T-helper 17 cell (primary cell): Measurements from ENCODE around the gene CTDSPL. TPM values are rescaled to one million over a fixed set of nuclear protein-coding genes. Genes with fewer than 3 reads are reported as not detected.

Experiments used
- ATAC-seq: fragments of 150-1000 bp; cut with Tn5 transposase; 2 replicates; pipeline ENCODE4 v1.10.0; 2021; ENCODE audit warnings: mild to moderate bottlenecking, moderate library complexity
- DNase-seq, 3 donors: peaks; one replicate each; pipeline versions ENCODE4 v3.0.0 to v3.0.0-alpha.2; 2020 to 2021
- H3K9me3 ChIP-seq: one replicate; pipeline ENCODE4 v1.7.0; 2013; ENCODE audit warnings: low read length, mild to moderate bottlenecking; ENCODE audit not compliant: control insufficient read depth, poor library complexity, severe bottlenecking
- H3K27ac Mint-ChIP-seq: one replicate; pipeline ENCODE4 v1.8.0; 2022; ENCODE audit warnings: mild to moderate bottlenecking, moderate library complexity, mixed read lengths
- H3K27me3 Mint-ChIP-seq: one replicate; pipeline ENCODE4 v1.8.0; 2022; ENCODE audit warnings: mixed read lengths
- H3K36me3 Mint-ChIP-seq: one replicate; pipeline ENCODE4 v1.8.0; 2022; ENCODE audit warnings: low read depth, mixed read lengths
- H3K4me1 Mint-ChIP-seq: one replicate; pipeline ENCODE4 v1.8.0; 2022; ENCODE audit warnings: mild to moderate bottlenecking, mixed read lengths
- H3K4me3 Mint-ChIP-seq: one replicate; pipeline ENCODE4 v1.8.0; 2022; ENCODE audit warnings: mild to moderate bottlenecking, moderate library complexity, mixed read lengths
- total RNA-seq, 4 donors: library from RNA in 2 of 4; stranded (reverse) in 2 of 4; gene quantifications; one replicate each; pipeline ENCODE4 v1.2.3 and lab custom pipeline; 2022 to 2026

CTDSPL gene
- total RNA-seq, 2 donors from 2014 or later: 2.2 to 48.0 TPM

- H3K27ac Mint-ChIP-seq: peak overlapping the region; percentile 92
- peaks cover 2% of the 10 kb centered on the region for H3K36me3 Mint-ChIP-seq
- H3K4me3 Mint-ChIP-seq: no peak overlapping the region
- H3K4me1 Mint-ChIP-seq: peaks cover 40% of the 10 kb centered on the region
- no peak for DNase-seq
- no peaks in the 10 kb centered on the region for H3K9me3 ChIP-seq
- no peak for ATAC-seq
- H3K27me3 Mint-ChIP-seq: no peaks in the 10 kb centered on the region
Observed at GRCh38 chr3:38000965-38001455, 139.3 kb downstream of the CTDSPL start.

GRCh38 chr3:38001456-38002081 is 139.9 kb downstream of the CTDSPL start:
- DNase-seq: no peak
- H3K27ac Mint-ChIP-seq: no peak overlapping the region
- no peaks in the 10 kb centered on the region for H3K9me3 ChIP-seq
- no peak for ATAC-seq
- H3K4me1 Mint-ChIP-seq: peaks cover 35% of the 10 kb centered on the region
- no peak overlapping the region for H3K4me3 Mint-ChIP-seq
- peaks cover 2% of the 10 kb centered on the region for H3K36me3 Mint-ChIP-seq
- no peaks in the 10 kb centered on the region for H3K27me3 Mint-ChIP-seq

GRCh38 chr3:38002291-38002876 is 140.7 kb downstream of the CTDSPL start:
- H3K4me3 Mint-ChIP-seq: no peak overlapping the region
- ATAC-seq: no peak
- no peaks in the 10 kb centered on the region for H3K27me3 Mint-ChIP-seq
- peaks cover 29% of the 10 kb centered on the region for H3K4me1 Mint-ChIP-seq
- H3K36me3 Mint-ChIP-seq: no peaks in the 10 kb centered on the region
- H3K27ac Mint-ChIP-seq: peak overlapping the region; percentile 67
- no peaks in the 10 kb centered on the region for H3K9me3 ChIP-seq
- no peak for DNase-seq

GRCh38 chr3:38002940-38003339 is 141.3 kb downstream of the CTDSPL start:
- Mint-ChIP-seq H3K4me1 (peaks cover 29% of the 10 kb centered on the region), H3K27ac (peak overlapping the region; percentile 67), H3K4me3 (no peak overlapping the region), H3K36me3 (no peaks in the 10 kb centered on the region), H3K27me3 (no peaks in the 10 kb centered on the region)
- no peaks in the 10 kb centered on the region for H3K9me3 ChIP-seq
- ATAC-seq (no peak), DNase-seq (no peak)

GRCh38 chr3:38003371-38003816 is 141.7 kb downstream of the CTDSPL start:
- H3K4me3 Mint-ChIP-seq: no peak overlapping the region
- H3K9me3 ChIP-seq: no peaks in the 10 kb centered on the region
- ATAC-seq: peak; percentile 57
- H3K4me1 Mint-ChIP-seq: peaks cover 26% of the 10 kb centered on the region
- H3K36me3 Mint-ChIP-seq: no peaks in the 10 kb centered on the region
- no peaks in the 10 kb centered on the region for H3K27me3 Mint-ChIP-seq
- DNase-seq: peak; percentile 27 to 60 (median 40)
- peak overlapping the region; percentile 75 for H3K27ac Mint-ChIP-seq

GRCh38 chr3:38003817-38004414 is 142.2 kb downstream of the CTDSPL start:
- H3K27me3 Mint-ChIP-seq: no peaks in the 10 kb centered on the region
- no peaks in the 10 kb centered on the region for H3K36me3 Mint-ChIP-seq
- H3K9me3 ChIP-seq: no peaks in the 10 kb centered on the region
- ATAC-seq: no peak
- peak overlapping the region; percentile 75 for H3K27ac Mint-ChIP-seq
- DNase-seq: no peak
- peaks cover 25% of the 10 kb centered on the region for H3K4me1 Mint-ChIP-seq
- no peak overlapping the region for H3K4me3 Mint-ChIP-seq

GRCh38 chr3:38004415-38005075 is 142.9 kb downstream of the CTDSPL start:
- H3K36me3 Mint-ChIP-seq: no peaks in the 10 kb centered on the region

GRCh38 chr3:38005076-38006020 is 143.7 kb downstream of the CTDSPL start:
- peak overlapping the region; percentile 75 for H3K27ac Mint-ChIP-seq
- H3K27me3 Mint-ChIP-seq: no peaks in the 10 kb centered on the region
- ATAC-seq: no peak

More at GRCh38 chr3:38004415-38005075, 142.9 kb downstream of the CTDSPL start:
- H3K9me3 ChIP-seq: no peaks in the 10 kb centered on the region
- ATAC-seq: peak; percentile 68
- H3K4me3 Mint-ChIP-seq: no peak overlapping the region
- H3K27ac Mint-ChIP-seq: peak overlapping the region; percentile 75
- peak in 2 of 3 donors; percentile 25 to 54 for DNase-seq
- peaks cover 20% of the 10 kb centered on the region for H3K4me1 Mint-ChIP-seq
- H3K27me3 Mint-ChIP-seq: no peaks in the 10 kb centered on the region

GRCh38 chr3:38006031-38006430 is 144.4 kb downstream of the CTDSPL start:
- H3K36me3 Mint-ChIP-seq: no peaks in the 10 kb centered on the region
- ATAC-seq: no peak
- no peak for DNase-seq
- H3K27ac Mint-ChIP-seq: no peak overlapping the region
- no peaks in the 10 kb centered on the region for H3K27me3 Mint-ChIP-seq
- H3K9me3 ChIP-seq: no peaks in the 10 kb centered on the region
- peaks cover 14% of the 10 kb centered on the region for H3K4me1 Mint-ChIP-seq
- no peak overlapping the region for H3K4me3 Mint-ChIP-seq

More at GRCh38 chr3:38005076-38006020, 143.7 kb downstream of the CTDSPL start:
- H3K9me3 ChIP-seq: no peaks in the 10 kb centered on the region
- peaks cover 16% of the 10 kb centered on the region for H3K4me1 Mint-ChIP-seq
- H3K36me3 Mint-ChIP-seq: no peaks in the 10 kb centered on the region
- H3K4me3 Mint-ChIP-seq: peak overlapping the region; percentile 36
- DNase-seq: no peak

GRCh38 chr3:38006445-38006995 is 144.8 kb downstream of the CTDSPL start:
- Mint-ChIP-seq H3K27ac (no peak overlapping the region), H3K4me1 (peaks cover 14% of the 10 kb centered on the region), H3K4me3 (no peak overlapping the region), H3K36me3 (no peaks in the 10 kb centered on the region), H3K27me3 (no peaks in the 10 kb centered on the region)
- ATAC-seq (no peak), DNase-seq (no peak)
- no peaks in the 10 kb centered on the region for H3K9me3 ChIP-seq

- ATAC-seq (no peak), DNase-seq (no peak)
- no peak overlapping the region for H3K27ac Mint-ChIP-seq
- H3K27me3 Mint-ChIP-seq: no peaks in the 10 kb centered on the region
- peaks cover 14% of the 10 kb centered on the region for H3K4me1 Mint-ChIP-seq
- H3K9me3 ChIP-seq: no peaks in the 10 kb centered on the region
- no peaks in the 10 kb centered on the region for H3K36me3 Mint-ChIP-seq
- H3K4me3 Mint-ChIP-seq: no peak overlapping the region
Observed at GRCh38 chr3:38007754-38008090, 146.0 kb downstream of the CTDSPL start.

- H3K36me3 Mint-ChIP-seq: no peaks in the 10 kb centered on the region
- no peak overlapping the region for H3K4me3 Mint-ChIP-seq
- H3K9me3 ChIP-seq: no peaks in the 10 kb centered on the region
- ATAC-seq: no peak
- DNase-seq: no peak
- H3K27ac Mint-ChIP-seq: no peak overlapping the region
- H3K27me3 Mint-ChIP-seq: no peaks in the 10 kb centered on the region
- H3K4me1 Mint-ChIP-seq: peaks cover 11% of the 10 kb centered on the region
Observed at GRCh38 chr3:38008191-38008701, 146.6 kb downstream of the CTDSPL start.
